Measurements from ENCODE around the gene SYT9. TPM values are rescaled to one million over a fixed set of nuclear protein-coding genes. Genes with fewer than 3 reads are reported as not detected.

Gene SYT9
- total RNA-seq, 1 donor from 2014 or later: not detected

DNA sequence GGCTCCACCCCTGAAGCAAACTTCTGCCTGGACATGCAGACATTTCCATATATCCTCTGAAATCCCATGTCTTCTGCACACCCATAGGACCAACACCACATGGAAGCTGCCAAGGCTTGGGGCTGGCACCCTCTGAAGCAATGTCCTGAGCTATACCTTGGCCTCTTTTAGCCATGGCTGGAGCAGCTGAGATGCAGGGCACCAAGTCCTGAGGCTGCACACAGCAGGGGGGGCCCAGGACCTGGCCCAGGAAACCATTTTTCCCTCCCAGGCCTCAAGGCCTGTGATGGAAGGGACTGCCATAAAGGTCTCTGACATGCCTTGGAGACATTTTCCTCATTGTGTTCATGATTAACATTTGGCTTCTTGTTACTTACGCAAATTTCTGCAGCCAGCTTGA is 34.5 kb downstream of the SYT9 start:
- Histone ChIP-seq H3K27me3 (ENCODE audit: control insufficient read depth, insufficient read depth, low read length) (no peaks in the 10 kb centered on the region), H3K36me3 (ENCODE audit: control insufficient read depth, insufficient read depth, low read length) (no peaks in the 10 kb centered on the region), H3K4me3 (ENCODE audit: low read depth, low read length) (no peak overlapping the region)
- FAIRE-seq: no peak
- DNase-seq (ENCODE audit: low read depth): no peak
- TF ChIP-seq, protein P1, sequence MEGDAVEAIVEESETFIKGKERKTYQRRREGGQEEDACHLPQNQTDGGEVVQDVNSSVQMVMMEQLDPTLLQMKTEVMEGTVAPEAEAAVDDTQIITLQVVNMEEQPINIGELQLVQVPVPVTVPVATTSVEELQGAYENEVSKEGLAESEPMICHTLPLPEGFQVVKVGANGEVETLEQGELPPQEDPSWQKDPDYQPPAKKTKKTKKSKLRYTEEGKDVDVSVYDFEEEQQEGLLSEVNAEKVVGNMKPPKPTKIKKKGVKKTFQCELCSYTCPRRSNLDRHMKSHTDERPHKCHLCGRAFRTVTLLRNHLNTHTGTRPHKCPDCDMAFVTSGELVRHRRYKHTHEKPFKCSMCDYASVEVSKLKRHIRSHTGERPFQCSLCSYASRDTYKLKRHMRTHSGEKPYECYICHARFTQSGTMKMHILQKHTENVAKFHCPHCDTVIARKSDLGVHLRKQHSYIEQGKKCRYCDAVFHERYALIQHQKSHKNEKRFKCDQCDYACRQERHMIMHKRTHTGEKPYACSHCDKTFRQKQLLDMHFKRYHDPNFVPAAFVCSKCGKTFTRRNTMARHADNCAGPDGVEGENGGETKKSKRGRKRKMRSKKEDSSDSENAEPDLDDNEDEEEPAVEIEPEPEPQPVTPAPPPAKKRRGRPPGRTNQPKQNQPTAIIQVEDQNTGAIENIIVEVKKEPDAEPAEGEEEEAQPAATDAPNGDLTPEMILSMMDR (IDR thresholded peaks at IDR 0.05; ENCODE audit: insufficient read depth, low read length, severe bottlenecking): no peak

GRCh38 chr11:7291100-7291829 is 39.6 kb downstream of the SYT9 start:
- Histone ChIP-seq H3K36me3 (ENCODE audit: control insufficient read depth, insufficient read depth, low read length) (no peaks in the 10 kb centered on the region), H3K4me3 (ENCODE audit: low read depth, low read length) (no peak overlapping the region), H3K27me3 (ENCODE audit: control insufficient read depth, insufficient read depth, low read length) (no peaks in the 10 kb centered on the region)
- no peak for FAIRE-seq
- TF ChIP-seq, protein P1 (IDR thresholded peaks at IDR 0.05; ENCODE audit: insufficient read depth, low read length, severe bottlenecking): no peak
- DNase-seq (ENCODE audit: low read depth): no peak

GRCh38 chr11:7292922-7293321 is 41.2 kb downstream of the SYT9 start:
- TF ChIP-seq, protein P1 (IDR thresholded peaks at IDR 0.05; ENCODE audit: insufficient read depth, low read length, severe bottlenecking): no peak
- Histone ChIP-seq H3K27me3 (ENCODE audit: control insufficient read depth, insufficient read depth, low read length) (no peaks in the 10 kb centered on the region), H3K36me3 (ENCODE audit: control insufficient read depth, insufficient read depth, low read length) (no peaks in the 10 kb centered on the region), H3K4me3 (ENCODE audit: low read depth, low read length) (no peak overlapping the region)
- DNase-seq (ENCODE audit: low read depth): no peak
- no peak for FAIRE-seq

GRCh38 chr11:7299393-7299792 is 47.7 kb downstream of the SYT9 start:
- TF ChIP-seq, protein P1 (IDR thresholded peaks at IDR 0.05; ENCODE audit: insufficient read depth, low read length, severe bottlenecking): no peak
- DNase-seq (ENCODE audit: low read depth): no peak
- Histone ChIP-seq H3K4me3 (ENCODE audit: low read depth, low read length) (no peak overlapping the region), H3K36me3 (ENCODE audit: control insufficient read depth, insufficient read depth, low read length) (no peaks in the 10 kb centered on the region), H3K27me3 (ENCODE audit: control insufficient read depth, insufficient read depth, low read length) (no peaks in the 10 kb centered on the region)
- FAIRE-seq: no peak

- TF ChIP-seq, protein P1 (IDR thresholded peaks at IDR 0.05; ENCODE audit: insufficient read depth, low read length, severe bottlenecking): no peak
- H3K4me3 ChIP-seq (ENCODE audit: low read depth, low read length): no peak overlapping the region
- H3K36me3 ChIP-seq (ENCODE audit: control insufficient read depth, insufficient read depth, low read length): no peaks in the 10 kb centered on the region
- no peaks in the 10 kb centered on the region for H3K27me3 ChIP-seq (ENCODE audit: control insufficient read depth, insufficient read depth, low read length)
- no peak for FAIRE-seq
- DNase-seq (ENCODE audit: low read depth): no peak
Observed at GRCh38 chr11:7300281-7300680, 48.6 kb downstream of the SYT9 start.

- FAIRE-seq (no peak), DNase-seq (ENCODE audit: low read depth) (no peak)
- Histone ChIP-seq H3K27me3 (ENCODE audit: control insufficient read depth, insufficient read depth, low read length) (no peaks in the 10 kb centered on the region), H3K36me3 (ENCODE audit: control insufficient read depth, insufficient read depth, low read length) (no peaks in the 10 kb centered on the region), H3K4me3 (ENCODE audit: low read depth, low read length) (no peak overlapping the region)
- TF ChIP-seq, protein P1 (IDR thresholded peaks at IDR 0.05; ENCODE audit: insufficient read depth, low read length, severe bottlenecking): no peak
Observed at GRCh38 chr11:7303146-7303545, 51.4 kb downstream of the SYT9 start.
